Astrocyte (in vitro differentiated cells and primary cell): ENCODE results near the gene NPTN.

Experiments used
- EZH2 ChIP-seq: IDR thresholded peaks from 2 replicates; pipeline ENCODE4 v1.6.1; 2012; ENCODE audit warnings: mild to moderate bottlenecking, low read length, inconsistent platforms; ENCODE audit not compliant: insufficient read depth
- TF ChIP-seq, protein P1 (sequence below): IDR thresholded peaks from 2 replicates; pipeline ENCODE4 v1.5.1; 2011; ENCODE audit warnings: low read depth, mild to moderate bottlenecking, inconsistent platforms, low read length, moderate library complexity; ENCODE audit not compliant: insufficient read depth

DNA sequence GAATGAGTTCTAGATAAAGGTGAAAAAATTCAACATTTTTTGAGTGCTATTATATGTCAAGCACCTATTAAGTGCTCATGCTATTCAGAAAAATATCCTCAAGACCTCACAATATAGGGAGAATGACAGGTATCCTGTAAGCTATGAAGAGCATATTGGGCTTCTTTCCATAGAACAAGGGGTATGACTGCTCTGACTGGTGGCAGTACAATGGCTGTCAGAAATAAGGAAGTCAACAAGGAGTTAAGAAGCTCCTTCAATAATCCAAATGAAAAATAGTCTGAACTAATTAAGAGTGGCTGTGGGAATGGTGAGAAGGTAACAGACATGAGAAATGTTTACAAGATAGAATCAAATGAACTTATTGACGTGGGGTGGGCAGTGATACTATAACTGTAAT lies 24.7 kb downstream of the NPTN start:
- TF ChIP-seq, protein P1, sequence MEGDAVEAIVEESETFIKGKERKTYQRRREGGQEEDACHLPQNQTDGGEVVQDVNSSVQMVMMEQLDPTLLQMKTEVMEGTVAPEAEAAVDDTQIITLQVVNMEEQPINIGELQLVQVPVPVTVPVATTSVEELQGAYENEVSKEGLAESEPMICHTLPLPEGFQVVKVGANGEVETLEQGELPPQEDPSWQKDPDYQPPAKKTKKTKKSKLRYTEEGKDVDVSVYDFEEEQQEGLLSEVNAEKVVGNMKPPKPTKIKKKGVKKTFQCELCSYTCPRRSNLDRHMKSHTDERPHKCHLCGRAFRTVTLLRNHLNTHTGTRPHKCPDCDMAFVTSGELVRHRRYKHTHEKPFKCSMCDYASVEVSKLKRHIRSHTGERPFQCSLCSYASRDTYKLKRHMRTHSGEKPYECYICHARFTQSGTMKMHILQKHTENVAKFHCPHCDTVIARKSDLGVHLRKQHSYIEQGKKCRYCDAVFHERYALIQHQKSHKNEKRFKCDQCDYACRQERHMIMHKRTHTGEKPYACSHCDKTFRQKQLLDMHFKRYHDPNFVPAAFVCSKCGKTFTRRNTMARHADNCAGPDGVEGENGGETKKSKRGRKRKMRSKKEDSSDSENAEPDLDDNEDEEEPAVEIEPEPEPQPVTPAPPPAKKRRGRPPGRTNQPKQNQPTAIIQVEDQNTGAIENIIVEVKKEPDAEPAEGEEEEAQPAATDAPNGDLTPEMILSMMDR = no peak
- TF ChIP-seq EZH2 = no peak
